Glutamatergic neuron (in vitro differentiated cells): ENCODE data around the gene CEMIP. TPM values are rescaled to one million over a fixed set of nuclear protein-coding genes. Genes with fewer than 3 reads are reported as not detected.

Source experiments
- DNase-seq: peaks from one replicate; pipeline ENCODE4 v3.0.0; 2022
- H3K27ac Mint-ChIP-seq: one replicate; pipeline ENCODE4 v1.8.0; 2020; ENCODE audit warnings: mild to moderate bottlenecking, mixed read lengths, inconsistent platforms; ENCODE audit not compliant: unreplicated experiment
- H3K27me3 Mint-ChIP-seq: one replicate; pipeline ENCODE4 v1.8.0; 2020; ENCODE audit warnings: mild to moderate bottlenecking, moderate library complexity, mixed read lengths, inconsistent platforms; ENCODE audit not compliant: unreplicated experiment
- H3K36me3 Mint-ChIP-seq: one replicate; pipeline ENCODE4 v1.8.0; 2020; ENCODE audit warnings: mild to moderate bottlenecking, mixed read lengths, inconsistent platforms; ENCODE audit not compliant: unreplicated experiment
- H3K4me1 Mint-ChIP-seq: one replicate; pipeline ENCODE4 v1.8.0; 2020; ENCODE audit warnings: mild to moderate bottlenecking, low read depth, mixed read lengths, inconsistent platforms; ENCODE audit not compliant: unreplicated experiment
- H3K4me3 Mint-ChIP-seq: one replicate; pipeline ENCODE4 v1.8.0; 2020; ENCODE audit warnings: mild to moderate bottlenecking, mixed read lengths, inconsistent platforms; ENCODE audit not compliant: unreplicated experiment
- H3K9me3 Mint-ChIP-seq: one replicate; pipeline ENCODE4 v1.8.0; 2020; ENCODE audit warnings: mild to moderate bottlenecking, moderate library complexity, mixed read lengths, inconsistent platforms; ENCODE audit not compliant: unreplicated experiment
- CTCF ChIP-seq: fragments of 200-600 bp; sonication (generic); IDR thresholded peaks from one replicate; pipeline ENCODE4 v1.5.0; 2021; ENCODE audit not compliant: partially characterized antibody, unreplicated experiment
- total RNA-seq: library from RNA; stranded (reverse); fragmentation: NEBNext Ultra II Directional; extraction: Animal tissue kit (Norgen Biotek cat#: 25700); gene quantifications from one replicate; pipeline ENCODE4 v1.2.1, GENCODE V29; 2021; ENCODE audit not compliant: unreplicated experiment

Gene CEMIP
- total RNA-seq, 1 donor from 2014 or later = 0.25 TPM

GRCh38 chr15:80939216-80939615, 160.0 kb downstream of the CEMIP start:
- no peak overlapping the region for H3K27ac Mint-ChIP-seq
- H3K4me3 Mint-ChIP-seq = no peak overlapping the region
- H3K4me1 Mint-ChIP-seq = peaks cover 6% of the 10 kb centered on the region
- H3K9me3 Mint-ChIP-seq = peaks cover 2% of the 10 kb centered on the region
- H3K27me3 Mint-ChIP-seq = no peaks in the 10 kb centered on the region
- TF ChIP-seq CTCF = no peak
- peaks cover 16% of the 10 kb centered on the region for H3K36me3 Mint-ChIP-seq
- no peak for DNase-seq

- peaks cover 2% of the 10 kb centered on the region for H3K4me1 Mint-ChIP-seq
- H3K27ac Mint-ChIP-seq = no peak overlapping the region
- peaks cover 16% of the 10 kb centered on the region for H3K36me3 Mint-ChIP-seq
- DNase-seq = no peak
- H3K9me3 Mint-ChIP-seq = peaks cover 2% of the 10 kb centered on the region
- no peak for TF ChIP-seq CTCF
- H3K4me3 Mint-ChIP-seq = no peak overlapping the region
- H3K27me3 Mint-ChIP-seq = no peaks in the 10 kb centered on the region
These were observed 161.2 kb downstream of the CEMIP start for GRCh38 chr15:80940331-80940730.

GRCh38 chr15:80940851-80941250, 161.7 kb downstream of the CEMIP start:
- Mint-ChIP-seq H3K9me3 (peaks cover 2% of the 10 kb centered on the region), H3K36me3 (peaks cover 16% of the 10 kb centered on the region), H3K27ac (no peak overlapping the region), H3K27me3 (no peaks in the 10 kb centered on the region), H3K4me1 (peaks cover 2% of the 10 kb centered on the region), H3K4me3 (no peak overlapping the region)
- no peak for TF ChIP-seq CTCF
- no peak for DNase-seq

GRCh38 chr15:80942266-80942665, 163.1 kb downstream of the CEMIP start:
- no peak for DNase-seq
- Mint-ChIP-seq H3K27me3 (no peaks in the 10 kb centered on the region), H3K27ac (no peak overlapping the region), H3K36me3 (peaks cover 19% of the 10 kb centered on the region), H3K9me3 (peaks cover 2% of the 10 kb centered on the region), H3K4me3 (no peak overlapping the region), H3K4me1 (no peaks in the 10 kb centered on the region)
- TF ChIP-seq CTCF = no peak

- Mint-ChIP-seq H3K9me3 (no peaks in the 10 kb centered on the region), H3K4me3 (no peak overlapping the region), H3K27ac (no peak overlapping the region), H3K36me3 (peaks cover 19% of the 10 kb centered on the region), H3K27me3 (no peaks in the 10 kb centered on the region), H3K4me1 (no peaks in the 10 kb centered on the region)
- TF ChIP-seq CTCF = no peak
- DNase-seq = no peak
These were observed 163.8 kb downstream of the CEMIP start for GRCh38 chr15:80942746-80943565.
